Fibroblast of lung (primary cell): ENCODE results near the gene SEC24D. TPM values are rescaled to one million over a fixed set of nuclear protein-coding genes. Genes with fewer than 3 reads are reported as not detected.

Source experiments
- DNase-seq, 2 donors: peaks; one replicate each; pipeline versions ENCODE4 v3.0.0 to v3.0.0-alpha.2; 2010; ENCODE audit warnings: low read depth in 2 of 2
- H2AFZ ChIP-seq: 2 replicates; pipeline ENCODE4 v1.5.1; 2012; ENCODE audit warnings: low read length, control low read depth, inconsistent platforms
- H3K27ac ChIP-seq: 2 replicates; pipeline ENCODE4 v1.5.1; 2011; ENCODE audit warnings: low read length, control low read depth; ENCODE audit not compliant: insufficient read depth
- H3K27me3 ChIP-seq: 2 replicates; pipeline ENCODE4 v1.5.1; 2011; ENCODE audit warnings: mild to moderate bottlenecking, low read length; ENCODE audit not compliant: control insufficient read depth, insufficient read depth
- H3K36me3 ChIP-seq: 2 replicates; pipeline ENCODE4 v1.5.1; 2011; ENCODE audit warnings: low read length; ENCODE audit not compliant: control insufficient read depth, insufficient read depth
- H3K4me1 ChIP-seq: 2 replicates; pipeline ENCODE4 v1.5.1; 2011; ENCODE audit warnings: low read length; ENCODE audit not compliant: control insufficient read depth, insufficient read depth; ENCODE audit errors: extremely low read depth
- H3K4me2 ChIP-seq: 2 replicates; pipeline ENCODE4 v1.5.1; 2011; ENCODE audit warnings: low read length, control low read depth; ENCODE audit not compliant: insufficient read depth; ENCODE audit errors: extremely low read depth
- H3K4me3 ChIP-seq, 4 experiments: fragments of 200-600 bp in 1 of 4; sonication (generic) in 1 of 4; replicated peaks in 1 of 4; 2 replicates each; pipeline ENCODE4 v1.5.1; 2011 to 2016; ENCODE audit warnings: low read length in 4 of 4, low read depth in 3 of 4, mild to moderate bottlenecking in 3 of 4, control low read depth in 2 of 4, inconsistent platforms in 1 of 4, mixed read lengths in 1 of 4; ENCODE audit not compliant: insufficient read depth in 1 of 4; ENCODE audit errors: control extremely low read depth in 1 of 4
- H3K79me2 ChIP-seq: 2 replicates; pipeline ENCODE4 v1.5.1; 2012; ENCODE audit warnings: mild to moderate bottlenecking, low read length, inconsistent platforms; ENCODE audit not compliant: control insufficient read depth, insufficient read depth
- H3K9ac ChIP-seq: 2 replicates; pipeline ENCODE4 v1.5.1; 2011; ENCODE audit warnings: mild to moderate bottlenecking, low read length, control low read depth; ENCODE audit not compliant: insufficient read depth
- H3K9me3 ChIP-seq: 2 replicates; pipeline ENCODE4 v1.5.1; 2012; ENCODE audit warnings: low read depth, low read length; ENCODE audit not compliant: control insufficient read depth, insufficient read depth
- H4K20me1 ChIP-seq: 2 replicates; pipeline ENCODE4 v1.5.1; 2011; ENCODE audit warnings: low read length; ENCODE audit not compliant: control insufficient read depth, insufficient read depth; ENCODE audit errors: extremely low read depth
- CTCF ChIP-seq, 2 donors: IDR thresholded peaks in 1 of 2; conservative IDR thresholded peaks in 1 of 2; 1 replicate in 1 of 2; 2 replicates in 1 of 2; pipeline ENCODE4 v1.5.1; 2011 to 2012; ENCODE audit warnings: low read length in 2 of 2, control low read depth in 1 of 2, inconsistent platforms in 1 of 2, low read depth in 1 of 2, mild to moderate bottlenecking in 1 of 2
- EZH2 ChIP-seq: IDR thresholded peaks from 2 replicates; pipeline ENCODE4 v1.5.1; 2012; ENCODE audit warnings: low read length, control low read depth, mild to moderate bottlenecking; ENCODE audit errors: missing control alignments
- polyA plus RNA-seq, 2 donors: library from polyadenylated mRNA; depleted of rRNA in 1 of 2; stranded (reverse) in 1 of 2; unstranded in 1 of 2; fragments of >200 nt; gene quantifications; 2 replicates each; pipeline ENCODE4 v1.2.1, GENCODE V29; 2011 to 2012; ENCODE audit warnings: missing spikeins in 1 of 2
- total RNA-seq: library from RNA; depleted of rRNA; stranded (reverse); fragments of >200 nt; gene quantifications from 2 replicates; pipeline ENCODE4 v1.2.1, GENCODE V29; 2014

Gene SEC24D
- total and polyA plus RNA-seq, 2 donors (not counting 1 experiment from before 2014, with no cell fraction given) = 64.6 to 105 TPM

- peaks cover 24% of the 10 kb centered on the region for H3K79me2 ChIP-seq
- no peak for DNase-seq
- peaks cover 21% of the 10 kb centered on the region for H3K4me1 ChIP-seq
- H3K4me3 ChIP-seq = no peak overlapping the region
- no peak overlapping the region for H2AFZ ChIP-seq
- H4K20me1 ChIP-seq = no peaks in the 10 kb centered on the region
- no peak overlapping the region for H3K9ac ChIP-seq
- peaks cover 6% of the 10 kb centered on the region for H3K36me3 ChIP-seq
- no peak for TF ChIP-seq CTCF (conservative IDR thresholded peaks at IDR 0.05 in 1 of 2, IDR thresholded peaks at IDR 0.05 in 1 of 2; ENCODE audit: low read depth in 1 of 2, low read length in 2 of 2)
- no peak for TF ChIP-seq EZH2
- H3K27me3 ChIP-seq = no peaks in the 10 kb centered on the region
- no peak overlapping the region for H3K4me2 ChIP-seq
- H3K9me3 ChIP-seq = no peaks in the 10 kb centered on the region
- no peak overlapping the region for H3K27ac ChIP-seq
Measured at GRCh38 chr4:118755438-118756226, 80.3 kb downstream of the SEC24D start.

- H3K79me2 ChIP-seq = peaks cover 17% of the 10 kb centered on the region
- no peak overlapping the region for H2AFZ ChIP-seq
- no peak overlapping the region for H3K9ac ChIP-seq
- TF ChIP-seq EZH2 = no peak
- no peak for TF ChIP-seq CTCF (conservative IDR thresholded peaks at IDR 0.05 in 1 of 2, IDR thresholded peaks at IDR 0.05 in 1 of 2; ENCODE audit: low read depth in 1 of 2, low read length in 2 of 2)
- H3K36me3 ChIP-seq = peaks cover 8% of the 10 kb centered on the region
- no peak overlapping the region for H3K4me2 ChIP-seq
- peaks cover 17% of the 10 kb centered on the region for H3K4me1 ChIP-seq
- H3K4me3 ChIP-seq = no peak overlapping the region
- H3K27me3 ChIP-seq = no peaks in the 10 kb centered on the region
- no peaks in the 10 kb centered on the region for H3K9me3 ChIP-seq
- H3K27ac ChIP-seq = no peak overlapping the region
- no peaks in the 10 kb centered on the region for H4K20me1 ChIP-seq
- DNase-seq = no peak
Measured at GRCh38 chr4:118754890-118755289, 81.0 kb downstream of the SEC24D start.

- H3K27ac ChIP-seq = no peak overlapping the region
- TF ChIP-seq CTCF (conservative IDR thresholded peaks at IDR 0.05 in 1 of 2, IDR thresholded peaks at IDR 0.05 in 1 of 2; ENCODE audit: low read depth in 1 of 2, low read length in 2 of 2) = peak in 1 of 2 donors; percentile 1
- TF ChIP-seq EZH2 = no peak
- DNase-seq = no peak
- H3K79me2 ChIP-seq = peaks cover 8% of the 10 kb centered on the region
- H3K4me2 ChIP-seq = no peak overlapping the region
- no peaks in the 10 kb centered on the region for H3K27me3 ChIP-seq
- no peak overlapping the region for H3K9ac ChIP-seq
- H4K20me1 ChIP-seq = no peaks in the 10 kb centered on the region
- peaks cover 10% of the 10 kb centered on the region for H3K4me1 ChIP-seq
- peaks cover 10% of the 10 kb centered on the region for H3K36me3 ChIP-seq
- no peak overlapping the region for H3K4me3 ChIP-seq
- H2AFZ ChIP-seq = no peak overlapping the region
- H3K9me3 ChIP-seq = no peaks in the 10 kb centered on the region
Measured at GRCh38 chr4:118753685-118754084, 82.2 kb downstream of the SEC24D start.
